ENCODE data around the gene ERG.

GRCh38 chr21:38440746-38441145, 57.5 kb downstream of the ERG start:
- no peak for TF ChIP-seq CTCF (IDR thresholded peaks at IDR 0.05; ENCODE audit: control extremely low read depth in 1 of 3, insufficient read depth in 1 of 3, low read depth in 1 of 3, low read length in 3 of 3)
- no peak for TF ChIP-seq GABPA (IDR thresholded peaks at IDR 0.05; ENCODE audit: borderline replicate concordance, insufficient read depth, low read length)
- TF ChIP-seq SUZ12 (IDR thresholded peaks at IDR 0.05; ENCODE audit: low read length) = no peak
- no peak for TF ChIP-seq POLR2A (IDR thresholded peaks at IDR 0.05; ENCODE audit: control extremely low read depth in 1 of 2, low read depth in 2 of 2, low read length in 2 of 2)
- TF ChIP-seq CEBPB (IDR thresholded peaks at IDR 0.05; ENCODE audit: low read depth, low read length) = no peak
- no peak for TF ChIP-seq SIN3A (conservative IDR thresholded peaks at IDR 0.05 in 1 of 2, IDR thresholded peaks at IDR 0.05 in 1 of 2; ENCODE audit: low read depth in 1 of 2, low read length in 2 of 2)
- TF ChIP-seq ATF3 (IDR thresholded peaks at IDR 0.05; ENCODE audit: insufficient read depth, low read depth, low read length) = no peak

All from H1 (cell line).